HTERT RPE-1 (cell line): ENCODE results near the gene MAP3K9.

Source experiments
- in situ Hi-C: fragments of 300-500 bp; cut with MboI; formaldehyde crosslinking; loops from 4 replicates; pipeline ENCODE4 v1.14.3; 2020; ENCODE audit warnings: low sequenced_read_pairs

Gene MAP3K9

GRCh38 chr14:70821584-70822529, 12.5 kb upstream of the MAP3K9 start:
- in situ Hi-C loops = no loop called here

- in situ Hi-C loops = no loop called here
Measured at GRCh38 chr14:70816525-70816924, 7.2 kb upstream of the MAP3K9 start.

DNA sequence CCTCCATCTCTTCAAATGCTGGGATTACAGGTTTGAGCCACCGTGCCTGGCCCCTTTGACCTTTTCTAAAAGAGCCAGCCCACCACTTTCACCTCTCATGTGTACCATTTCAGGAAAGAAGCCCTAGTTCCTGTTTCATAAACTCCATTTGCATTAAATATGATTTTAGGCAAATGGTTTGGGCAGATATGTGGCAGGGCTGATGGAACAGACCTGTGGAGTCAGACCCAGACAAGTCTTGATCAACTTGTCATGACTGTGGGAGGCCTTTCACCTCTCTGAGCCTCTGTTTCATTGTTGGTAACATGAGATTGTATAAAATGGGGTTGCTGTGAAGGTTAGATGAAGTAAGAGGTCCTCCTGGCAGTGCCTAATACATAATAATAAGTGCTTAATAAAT, 5.2 kb upstream of the MAP3K9 start:
- in situ Hi-C loops = no loop called here

DNA sequence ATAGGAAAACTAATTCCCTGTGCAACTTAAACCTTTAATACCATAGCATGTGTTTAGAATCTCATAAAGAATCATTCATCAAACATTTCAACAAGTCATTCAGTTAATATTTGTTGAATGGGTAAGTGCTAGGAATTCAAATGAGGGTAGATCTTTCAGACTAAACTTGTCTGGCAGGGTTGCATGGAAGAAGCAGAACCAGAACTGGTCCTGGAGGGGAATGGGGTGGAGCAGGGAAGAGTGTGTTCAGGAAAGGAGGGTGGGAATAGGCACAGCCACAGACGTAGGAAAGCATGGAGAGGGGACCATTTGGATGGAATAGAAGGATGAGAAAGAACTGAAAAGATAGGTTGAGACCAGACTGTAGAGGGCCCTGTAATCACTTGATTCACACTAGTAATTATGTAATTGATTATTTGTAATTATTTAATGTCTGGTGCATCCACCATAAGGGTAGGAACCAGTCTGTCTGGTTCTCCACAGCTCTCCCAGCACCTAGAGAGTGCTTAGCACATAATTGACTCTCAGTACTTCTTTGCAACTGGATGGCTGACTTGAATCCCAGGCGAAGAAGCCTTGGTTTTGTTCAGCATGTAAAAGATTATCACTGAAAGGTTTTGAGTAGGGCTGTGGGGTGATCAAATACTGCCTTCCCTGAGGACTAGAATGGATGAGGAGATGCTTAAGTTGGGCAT, 3.0 kb upstream of the MAP3K9 start:
- in situ Hi-C loops = no loop called here

- in situ Hi-C loops = no loop called here
Measured at GRCh38 chr14:70811578-70811977, 2.3 kb upstream of the MAP3K9 start.

DNA sequence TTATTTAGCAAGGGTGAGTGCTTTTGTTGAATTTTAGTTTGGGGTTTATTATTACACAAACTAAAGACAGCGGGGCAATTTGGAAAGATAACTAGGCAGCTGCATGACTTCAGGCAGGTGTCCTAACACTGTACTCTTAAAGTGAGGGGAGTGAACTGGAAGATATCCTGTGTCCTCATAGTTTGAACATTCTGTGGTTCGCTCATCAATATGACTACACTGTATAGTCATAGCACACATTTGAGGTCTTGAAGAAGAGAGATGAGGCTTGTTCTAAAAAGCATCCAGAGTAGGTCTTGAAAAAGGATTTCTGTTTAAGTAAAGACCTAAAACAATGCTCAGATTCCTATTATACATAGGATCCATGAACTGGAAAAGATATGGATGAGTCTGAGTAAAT, 1.7 kb upstream of the MAP3K9 start:
- in situ Hi-C loops = no loop called here

DNA sequence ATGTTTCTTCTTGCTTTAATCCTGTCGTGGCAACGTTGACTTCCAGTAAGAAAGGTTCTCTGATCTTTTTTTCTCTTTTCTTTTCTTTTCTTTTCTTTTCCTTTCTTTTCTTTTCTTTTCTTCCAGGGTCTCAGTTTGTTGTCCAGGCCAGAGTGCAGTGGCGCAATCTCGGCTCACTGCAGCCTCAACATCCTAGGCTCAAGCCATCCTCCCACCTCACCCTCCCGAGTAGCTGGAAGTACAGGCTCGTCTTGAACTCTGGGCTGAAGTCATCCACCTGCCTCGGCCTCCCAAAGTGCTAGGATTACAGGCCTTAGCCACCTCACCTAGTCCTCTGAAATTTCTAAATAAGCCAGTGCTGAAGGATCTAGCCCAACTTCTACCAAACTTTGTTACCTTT, 1.3 kb upstream of the MAP3K9 start:
- in situ Hi-C loops = no loop called here

DNA sequence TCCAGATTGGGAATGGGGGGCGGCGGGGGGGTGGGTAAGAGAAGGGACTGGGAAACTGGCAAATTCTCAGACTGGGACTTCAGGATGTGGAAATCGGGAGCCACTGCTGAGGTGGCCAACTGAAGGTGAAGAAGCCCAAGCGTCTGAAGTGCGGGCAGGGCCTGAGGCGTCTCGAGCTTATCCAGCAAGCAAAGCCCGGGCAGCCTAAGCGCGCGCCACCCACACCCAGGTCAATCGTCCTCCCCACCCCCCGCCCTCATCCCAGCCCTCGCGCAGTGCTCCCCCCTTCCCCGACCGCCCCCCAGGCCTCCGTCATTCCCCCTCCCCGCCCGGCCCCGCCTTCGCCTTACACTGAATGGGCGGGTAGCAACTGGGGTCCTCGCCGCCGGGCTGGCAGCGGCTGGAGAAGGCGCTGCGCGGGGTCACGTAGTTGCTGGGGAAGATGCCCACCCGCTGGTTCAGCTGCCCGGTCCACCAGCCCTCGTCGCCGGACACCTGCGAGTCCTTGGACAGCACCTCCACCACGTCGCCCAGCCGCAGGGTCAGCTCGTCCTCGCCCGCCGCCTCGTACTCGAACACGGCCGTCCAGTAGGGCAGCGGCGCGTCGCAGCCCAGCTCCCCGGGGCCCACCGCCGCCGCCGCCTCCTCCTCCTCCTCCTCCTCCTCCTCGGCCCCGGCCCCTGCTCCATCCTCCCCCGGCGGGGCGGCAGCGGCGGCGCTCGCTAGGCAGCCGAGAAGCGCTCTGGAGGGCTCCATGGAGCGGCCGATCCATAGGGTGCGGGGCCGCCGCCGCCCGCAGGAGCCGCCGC, 693 bp downstream of the MAP3K9 start:
- in situ Hi-C loops = no loop called here

DNA sequence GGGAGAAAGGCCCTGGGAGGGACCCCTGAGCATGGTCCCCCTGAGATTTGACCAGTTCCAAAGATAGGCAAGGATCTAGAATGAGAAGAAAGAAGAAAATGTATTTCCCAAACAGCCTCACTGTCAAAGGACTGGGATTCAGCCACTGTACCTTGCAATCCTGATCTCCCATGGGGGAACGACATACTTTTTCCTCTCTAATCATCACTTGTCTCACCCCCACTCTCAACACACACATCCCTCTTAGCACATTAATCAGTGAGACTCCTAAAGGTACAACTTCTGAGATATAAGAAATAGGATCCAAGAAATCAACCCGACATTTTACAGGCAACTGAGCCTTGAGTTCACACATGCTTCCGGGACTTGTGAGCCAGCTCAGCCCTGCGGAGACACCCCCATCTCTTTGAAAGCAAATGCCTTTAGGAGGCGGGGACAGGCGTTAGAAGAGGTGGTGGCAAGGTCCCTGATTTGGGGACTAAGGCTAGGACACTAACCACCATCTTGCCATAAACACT, 1.4 kb downstream of the MAP3K9 start:
- in situ Hi-C loops = no loop called here

GRCh38 chr14:70804556-70805162, 4.7 kb downstream of the MAP3K9 start:
- in situ Hi-C loops = no loop called here

DNA sequence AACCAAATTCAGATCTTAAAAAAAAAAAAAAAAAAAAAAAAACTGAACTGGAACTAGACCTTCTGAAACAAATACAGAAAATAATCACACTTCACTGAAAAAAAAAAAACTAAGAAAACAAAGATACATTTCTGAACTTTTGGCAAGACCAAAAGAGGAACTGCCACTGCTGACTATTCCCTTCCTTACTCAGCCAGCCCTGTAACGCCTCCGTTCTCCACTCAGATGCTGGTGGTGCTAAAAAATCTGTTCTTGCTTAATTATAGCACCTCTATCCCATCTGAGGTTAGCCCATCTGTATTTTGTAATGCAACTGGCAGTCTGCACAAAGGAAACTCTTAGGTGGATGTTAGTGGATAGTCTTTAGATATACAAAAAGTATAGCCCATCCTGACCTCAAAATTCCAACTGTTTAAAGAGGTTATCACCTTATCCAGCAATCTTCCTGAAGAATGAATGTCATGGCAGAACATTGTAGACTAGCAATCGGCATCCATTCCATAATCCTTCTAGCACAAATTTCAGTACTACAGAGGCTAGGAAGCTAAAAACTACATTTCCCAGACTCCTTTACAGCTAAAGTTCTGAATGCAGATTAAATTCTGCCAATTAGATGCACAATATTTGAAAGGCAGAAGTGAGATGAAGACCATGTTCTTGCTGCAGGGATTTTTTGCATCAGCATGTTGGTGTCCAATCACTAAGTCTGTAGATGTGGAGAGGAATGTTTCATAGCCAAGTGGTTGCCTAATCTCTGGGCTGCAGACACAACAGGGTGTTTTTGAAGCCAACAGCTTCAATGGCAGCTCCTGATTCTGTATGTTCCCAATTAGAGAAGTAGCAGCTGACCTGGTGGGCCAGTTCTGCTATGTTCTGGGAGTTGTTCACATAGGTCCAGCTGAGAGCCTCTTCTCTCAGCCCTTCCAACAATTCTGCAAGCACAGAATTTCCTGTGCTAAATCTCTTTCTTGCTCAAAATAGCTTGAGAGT, 5.7 kb downstream of the MAP3K9 start:
- in situ Hi-C loops = no loop called here

DNA sequence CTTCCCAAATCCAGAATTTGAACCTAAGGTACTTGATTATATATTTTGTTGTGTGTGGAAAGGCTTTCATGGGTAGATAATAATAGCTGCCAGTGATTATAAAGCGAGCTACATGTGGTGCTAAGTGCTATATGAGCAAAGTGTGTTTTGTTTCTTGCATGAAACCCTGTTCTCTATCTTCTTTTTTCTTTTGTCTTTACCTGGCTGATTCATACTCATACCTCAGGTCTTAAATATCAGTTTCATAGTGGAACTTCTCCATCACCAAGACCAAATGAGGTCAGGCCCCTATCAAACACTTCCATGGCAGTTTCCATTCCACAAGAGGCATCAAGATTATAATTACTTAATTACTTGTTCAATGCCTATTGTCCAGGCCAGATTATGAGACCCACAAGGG, 6.9 kb downstream of the MAP3K9 start:
- in situ Hi-C loops = no loop called here

DNA sequence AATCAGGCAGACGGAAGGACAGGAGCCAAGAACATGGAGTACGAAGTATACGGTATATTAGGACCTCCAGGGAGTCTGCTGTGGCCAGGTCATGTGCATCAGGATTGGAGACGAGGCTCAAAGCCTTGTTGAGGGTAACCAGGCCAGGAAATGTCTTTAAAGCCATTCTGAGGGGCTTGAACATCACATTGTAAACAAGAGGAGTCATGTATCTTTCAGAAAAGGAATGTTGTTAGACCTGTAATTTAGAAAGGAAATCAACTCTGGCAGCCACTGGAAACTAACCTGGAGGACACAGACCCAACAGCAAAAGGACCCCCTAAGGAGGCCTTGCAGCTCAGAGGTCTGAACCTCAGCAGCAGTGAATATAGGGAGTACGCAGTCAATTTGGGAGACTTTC, 7.5 kb downstream of the MAP3K9 start:
- in situ Hi-C loops = no loop called here

- in situ Hi-C loops = no loop called here
Measured at GRCh38 chr14:70796551-70796950, 12.8 kb downstream of the MAP3K9 start.

- in situ Hi-C loops = no loop called here
Measured at GRCh38 chr14:70794294-70794693, 15.0 kb downstream of the MAP3K9 start.

DNA sequence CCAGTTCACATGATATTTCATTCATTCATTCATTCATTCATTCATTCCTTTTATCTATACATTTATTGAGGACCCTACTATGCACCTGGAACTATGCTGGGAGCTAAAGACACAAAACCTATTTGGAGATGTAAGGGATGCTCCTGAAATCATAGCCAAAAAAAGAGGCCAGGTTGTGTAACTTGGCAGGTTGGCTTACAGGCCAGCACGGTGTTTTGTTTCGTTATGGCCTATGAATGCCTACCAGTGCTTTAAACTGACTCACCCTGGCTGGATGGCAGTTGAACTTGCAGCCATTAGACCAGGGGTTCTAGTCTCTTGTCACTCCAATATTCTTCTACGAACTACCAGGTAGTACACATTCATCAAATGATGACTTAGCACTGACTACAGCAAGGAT, 15.7 kb downstream of the MAP3K9 start:
- in situ Hi-C loops = no loop called here

GRCh38 chr14:70792939-70793338, 16.4 kb downstream of the MAP3K9 start:
- in situ Hi-C loops = no loop called here

GRCh38 chr14:70791971-70792370, 17.3 kb downstream of the MAP3K9 start:
- in situ Hi-C loops = no loop called here

DNA sequence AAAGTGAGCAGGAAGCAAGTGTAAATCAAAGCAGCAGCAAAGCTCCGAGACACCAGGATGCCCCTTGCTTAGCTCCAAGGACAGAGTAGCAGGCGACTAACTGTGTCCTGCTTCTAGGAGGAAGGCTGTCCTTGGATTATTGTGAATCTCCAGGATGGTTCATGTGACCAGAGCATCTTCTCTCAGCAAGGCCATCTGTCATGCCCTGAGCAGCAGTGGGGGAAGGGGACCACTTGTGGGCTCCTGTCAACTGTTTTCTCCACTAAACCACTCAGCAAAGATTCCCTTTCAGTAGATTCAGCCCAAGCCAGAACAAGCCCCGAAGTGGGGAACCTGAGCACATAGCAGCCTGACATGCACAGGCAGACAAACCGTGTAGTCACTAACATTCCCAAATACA, 19.4 kb downstream of the MAP3K9 start:
- in situ Hi-C loops = no loop called here

DNA sequence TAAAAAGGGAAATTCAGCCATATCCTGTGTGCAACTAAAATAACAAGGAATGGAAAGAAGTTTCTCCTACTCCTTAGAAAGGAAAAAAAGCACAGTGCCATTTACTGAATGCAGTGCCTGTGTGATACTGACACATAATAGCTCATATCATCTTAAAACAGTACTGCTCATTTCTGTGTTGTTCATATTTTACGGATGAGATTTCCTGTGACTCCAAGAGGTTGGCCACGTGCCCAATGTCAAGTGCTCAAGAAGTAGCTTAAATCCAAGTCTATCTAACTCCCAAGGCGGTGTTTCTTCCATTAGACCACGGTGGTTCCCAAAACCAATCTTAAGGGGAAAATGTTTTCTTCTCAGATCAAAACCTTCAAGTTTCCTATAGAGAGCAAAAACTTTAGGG, 20.0 kb downstream of the MAP3K9 start:
- in situ Hi-C loops = no loop called here
